ENCODE data around the gene DDX56.

DDX56 gene

DNA sequence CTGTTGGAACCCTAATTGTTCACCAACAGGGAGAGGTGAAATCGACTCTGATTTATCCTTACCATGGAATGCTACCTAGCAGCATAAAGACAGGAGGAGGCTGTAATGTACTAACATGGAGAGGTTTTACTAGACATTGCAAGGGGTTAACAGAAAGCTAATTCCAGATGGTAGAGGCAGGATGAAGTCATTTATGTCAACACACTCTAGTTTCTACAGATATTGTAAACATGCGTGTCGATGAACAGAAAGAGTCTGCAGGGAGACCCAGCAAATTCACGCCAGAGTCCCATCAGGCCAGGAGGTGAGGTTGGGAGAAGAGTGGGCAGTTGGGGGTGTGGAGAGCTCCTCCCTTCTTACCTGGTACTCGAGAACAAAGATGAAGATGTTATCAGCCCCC lies 39.6 kb downstream of the DDX56 start:
- no peak for DNase-seq

DNA sequence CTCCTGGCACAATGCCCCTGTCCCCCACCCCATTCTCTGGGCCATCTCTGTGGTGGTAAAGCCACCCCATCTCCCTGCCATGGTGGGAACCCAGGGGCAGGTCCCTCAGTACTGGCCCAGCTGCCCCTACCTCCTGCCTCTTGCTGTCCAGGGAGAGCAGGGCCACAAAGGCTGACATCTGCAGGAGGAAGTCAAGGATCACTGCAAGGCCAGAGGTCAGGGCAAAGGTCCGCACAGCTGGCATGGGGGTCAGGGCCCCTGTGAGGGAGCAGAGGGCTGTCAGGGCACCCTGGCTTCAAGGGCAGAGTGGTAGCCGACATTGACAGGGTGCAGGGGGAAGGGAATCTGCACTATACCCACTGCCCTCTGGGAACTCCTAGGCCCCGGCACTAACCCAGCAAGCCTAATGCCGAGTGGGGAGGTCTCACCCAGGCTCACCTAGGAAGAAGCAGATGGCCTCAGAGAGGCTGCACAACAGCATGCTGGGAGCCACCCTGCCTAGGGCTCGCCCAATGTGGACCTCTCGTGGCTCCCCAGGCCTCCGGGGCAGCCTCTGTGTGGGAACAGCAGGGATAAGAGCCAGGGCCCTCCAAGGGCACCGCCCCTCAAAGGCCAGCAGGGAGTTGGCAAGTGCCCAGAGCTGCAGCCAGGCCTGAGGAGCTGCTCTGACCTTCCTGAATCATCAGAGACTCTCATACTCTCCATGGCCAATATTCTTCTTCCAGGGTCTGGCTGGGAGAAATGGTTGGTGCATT lies 40.2 kb downstream of the DDX56 start:
- DNase-seq, result no peak

DNA sequence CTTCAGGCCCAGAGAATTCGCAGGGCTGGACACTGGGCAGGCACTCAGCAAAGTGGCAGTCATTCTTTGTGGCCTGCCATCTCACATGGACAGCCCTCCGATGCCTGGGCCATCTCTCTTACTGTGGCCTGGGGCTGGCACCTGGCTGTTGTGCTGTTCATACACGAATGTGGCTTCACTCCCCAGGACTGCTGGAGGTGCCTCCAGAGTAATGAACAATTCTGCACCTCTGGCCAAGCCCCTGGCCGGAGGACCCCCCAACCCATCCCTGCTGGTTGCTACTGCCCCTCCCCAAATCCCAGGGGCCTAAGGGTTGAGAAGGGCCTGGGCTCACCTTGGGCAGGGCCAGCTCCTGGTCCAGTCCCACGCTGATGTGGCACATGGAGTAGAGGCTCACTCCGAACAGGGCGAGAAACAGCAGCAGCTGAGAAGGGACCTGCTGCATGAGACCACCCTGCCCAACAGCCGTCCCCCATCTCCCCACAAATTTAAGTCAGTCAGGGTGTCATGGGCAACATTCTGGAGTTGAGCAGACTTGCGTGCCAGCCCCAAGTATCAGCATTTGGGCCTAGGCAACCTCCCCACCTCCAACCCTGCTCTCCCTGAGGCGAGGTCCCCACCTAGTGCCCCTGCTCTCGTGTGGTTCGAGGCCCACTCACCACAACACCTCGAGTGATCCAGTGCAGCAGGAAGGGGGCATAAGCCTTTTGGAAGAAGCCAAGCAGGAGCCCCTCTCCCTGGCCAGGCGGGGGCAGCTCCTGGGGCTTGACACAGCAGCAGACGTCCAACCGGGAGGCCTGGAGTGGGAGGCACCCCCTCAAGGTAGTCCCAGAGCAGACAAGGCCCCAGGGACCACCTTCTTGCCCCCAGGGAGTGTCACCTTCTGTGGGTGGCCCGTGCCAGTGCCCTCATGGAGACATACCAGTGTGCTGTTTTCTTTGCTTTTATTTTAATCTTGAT lies 42.0 kb downstream of the DDX56 start:
- no peak for DNase-seq

DNA sequence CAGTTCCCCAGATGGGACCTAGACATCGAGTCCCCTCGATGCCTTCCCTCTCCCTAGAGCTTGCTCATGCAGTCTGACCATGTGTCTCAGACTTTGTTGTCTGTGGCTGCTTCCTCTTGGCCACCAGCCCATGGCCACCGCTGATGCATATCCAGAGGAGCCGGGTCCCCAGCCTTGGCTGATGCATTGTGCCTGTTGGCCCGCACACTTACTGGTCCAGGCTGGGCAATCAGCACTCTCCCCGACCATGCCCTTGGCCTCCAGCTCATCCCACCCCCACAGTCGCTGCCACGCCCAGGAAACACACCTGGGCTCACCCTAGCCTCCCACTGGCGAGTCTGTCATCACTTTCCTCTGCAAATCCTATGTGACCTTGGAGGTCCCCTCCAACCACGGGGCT lies 42.7 kb downstream of the DDX56 start:
- DNase-seq, result no peak

DNA sequence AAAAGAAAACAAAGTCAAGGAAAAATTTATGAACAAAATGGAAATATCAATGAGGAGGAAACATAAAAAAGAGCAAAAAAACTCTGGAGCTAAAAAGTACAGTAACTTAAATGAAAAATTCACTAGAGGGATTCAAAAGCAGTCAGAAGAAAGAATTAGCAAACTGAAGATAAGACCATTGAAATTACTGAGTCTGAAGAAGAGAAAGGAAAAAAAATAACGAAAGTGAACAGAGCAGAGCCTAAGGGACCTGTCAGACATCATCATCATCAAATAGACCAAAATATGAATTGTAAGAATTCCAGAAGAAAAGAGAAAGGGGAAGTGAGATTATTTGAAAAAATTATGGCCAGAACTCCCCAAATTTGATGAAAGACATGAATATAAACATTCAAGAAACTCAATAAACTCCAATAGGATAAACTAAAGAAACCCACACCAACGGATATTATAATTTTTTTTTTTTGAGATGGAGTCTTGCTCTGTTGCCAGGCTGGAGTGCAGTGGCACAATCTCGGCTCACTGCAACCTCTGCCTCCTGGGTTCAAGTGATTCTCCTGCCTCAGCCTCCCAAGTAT lies 48.8 kb downstream of the DDX56 start:
- no peak for DNase-seq

DNA sequence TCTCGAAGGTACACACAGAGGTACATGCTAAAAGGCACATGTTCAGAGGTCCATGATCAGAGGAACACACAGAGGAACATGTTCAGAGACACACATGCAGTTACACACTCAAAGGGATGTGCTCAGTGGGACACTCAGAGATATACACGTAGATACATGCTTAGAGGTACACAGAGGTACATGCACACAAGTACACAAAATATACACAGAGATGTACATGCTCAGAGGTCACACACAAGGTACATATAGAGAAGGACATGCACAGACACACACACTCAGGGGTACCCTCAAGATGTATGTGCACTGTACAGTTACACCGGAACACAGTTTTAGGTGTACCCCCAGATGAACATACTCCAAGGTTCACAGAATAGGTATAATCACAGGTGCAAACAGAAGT lies 51.4 kb downstream of the DDX56 start:
- no peak for DNase-seq

DNA sequence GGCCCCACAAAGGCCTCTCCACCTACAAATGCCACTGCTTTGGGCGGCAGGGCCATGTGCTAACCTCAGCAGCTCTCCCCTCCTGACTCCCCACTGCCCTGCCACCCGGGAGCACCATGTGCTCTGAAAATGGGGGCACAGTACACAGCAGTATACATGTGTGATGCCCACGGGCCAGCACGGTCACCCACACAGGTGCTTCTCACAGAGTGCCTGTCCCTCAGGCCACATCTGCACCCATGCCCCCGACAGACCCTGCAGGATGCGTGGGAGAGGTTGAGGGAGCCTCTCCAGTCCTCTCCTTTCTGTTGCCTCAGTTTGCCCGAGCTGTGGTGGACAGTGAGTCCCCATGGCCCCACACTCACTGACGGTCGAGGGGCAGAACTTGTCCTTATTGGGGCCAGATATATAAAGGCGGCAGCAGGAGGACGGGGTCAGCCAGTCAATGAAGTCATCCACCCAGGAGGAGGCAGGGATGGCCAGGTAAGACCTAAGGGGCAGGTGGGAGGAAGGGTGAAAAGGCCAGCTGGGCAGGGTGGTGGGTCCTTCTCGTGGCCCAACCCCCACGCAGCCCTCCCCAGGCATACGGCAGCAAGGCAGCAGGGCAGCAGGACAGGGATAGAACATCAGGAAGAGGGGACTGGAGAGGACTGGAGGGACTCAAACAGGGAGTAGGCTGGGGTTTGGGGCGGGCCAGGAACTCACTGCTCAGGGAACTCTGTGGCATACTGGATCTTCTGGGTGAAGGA lies 52.2 kb downstream of the DDX56 start:
- no peak for DNase-seq

DNA sequence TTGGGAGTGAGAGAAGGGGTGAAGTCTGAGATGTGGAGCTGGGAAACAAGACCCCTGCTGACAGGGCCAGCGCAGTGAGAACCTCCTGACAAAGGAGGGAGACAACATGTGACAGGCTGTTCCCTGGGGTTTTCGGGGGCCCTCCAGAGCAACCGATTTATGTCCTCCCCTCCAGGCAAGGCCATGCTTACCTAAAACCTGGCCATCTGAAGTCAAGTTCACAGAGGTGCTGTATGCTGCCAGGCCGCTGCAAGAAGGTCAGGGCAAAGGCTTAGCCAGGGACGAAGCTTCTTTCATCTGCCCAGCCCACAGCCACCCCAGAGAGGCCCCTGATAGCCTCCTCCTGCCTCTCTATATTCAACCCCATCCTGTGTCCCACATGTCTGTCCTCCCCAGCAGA lies 53.1 kb downstream of the DDX56 start:
- no peak for DNase-seq

DNA sequence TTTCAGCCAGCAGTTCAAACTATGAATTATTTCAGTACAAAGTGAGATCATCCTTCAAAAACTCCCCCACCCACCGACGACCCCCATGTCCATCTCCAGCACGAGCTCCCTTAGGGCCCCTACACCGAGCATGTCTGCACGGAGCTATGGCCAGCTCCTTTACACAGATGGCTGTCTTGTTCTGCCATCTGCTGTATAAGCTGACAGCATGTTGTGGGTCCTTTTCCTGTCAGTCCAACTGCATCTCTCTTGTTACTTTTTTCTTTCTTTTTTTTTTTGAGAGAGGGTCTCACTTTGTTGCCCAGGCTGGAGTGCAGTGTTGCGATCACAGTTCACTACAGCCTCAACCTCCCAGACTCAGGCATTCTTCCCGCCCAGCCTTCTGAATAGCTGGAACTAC lies 54.2 kb downstream of the DDX56 start:
- no peak for DNase-seq

DNA sequence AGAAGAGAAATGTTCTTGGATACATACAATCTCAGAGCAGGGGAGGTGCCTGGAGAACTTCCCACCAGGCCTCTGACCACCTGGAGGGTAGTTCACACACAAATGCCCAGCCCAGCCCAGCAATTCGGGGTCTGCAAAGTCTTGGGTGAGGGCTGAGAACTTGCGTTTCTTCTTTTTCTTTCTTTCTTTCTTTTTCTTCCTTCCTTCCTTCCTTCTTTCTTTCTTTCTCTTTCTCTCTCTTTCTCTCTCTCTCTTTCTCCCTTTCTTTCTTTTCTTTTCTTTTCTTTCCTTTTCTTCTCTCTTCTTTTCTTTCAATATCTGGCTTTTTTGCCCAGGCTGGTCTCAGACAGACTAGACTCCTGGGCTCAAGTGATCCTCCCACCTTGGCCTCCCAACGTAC lies 54.9 kb downstream of the DDX56 start:
- no peak for DNase-seq

DNA sequence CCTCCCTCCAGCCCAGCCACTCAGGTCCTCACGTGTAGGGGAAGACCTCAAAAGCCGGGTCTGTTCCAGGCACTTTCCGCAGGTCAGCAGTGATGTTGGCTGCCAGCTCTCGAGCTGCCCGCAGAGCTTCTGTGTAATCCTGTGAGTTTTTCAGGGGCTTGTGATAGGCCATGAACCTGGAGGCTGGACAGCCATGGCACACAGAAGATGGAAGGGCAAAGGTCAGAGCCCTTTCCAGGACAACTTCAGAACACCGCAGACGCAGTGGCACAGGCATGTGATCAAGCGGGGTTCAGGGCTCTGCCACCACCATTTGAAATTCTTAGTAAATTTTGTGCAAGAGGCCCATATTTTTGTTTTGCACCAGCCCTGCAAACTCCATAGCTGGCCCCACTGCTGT lies 56.5 kb downstream of the DDX56 start:
- DNase-seq, result no peak
